DMS53 treated with DMSO at 0.1 percent for 48 hours (cell line): Measurements from ENCODE around the gene RAB5IF.

Source experiments
- DNase-seq: peaks from one replicate; lab custom pipeline; 2025; ENCODE audit not compliant: unreplicated experiment; lab: John Stamatoyannopoulos, UW

Gene RAB5IF

GRCh38 chr20:36658300-36658699 lies 52.7 kb downstream of the RAB5IF start:
- no peak for DNase-seq
